Spleen (tissue), 7 donors: ENCODE data around the gene SYNE2.

Experiments used
- CTCF ChIP-seq, 11 experiments: fragments of 200-600 bp in 7 of 11; fragments of 450-650 bp in 4 of 11; sonication (generic) in 4 of 11; IDR thresholded peaks in 8 of 11; conservative IDR thresholded peaks in 3 of 11; 1 replicate in 7 of 11; 2 replicates in 4 of 11; pipeline versions ENCODE4 v1.4.0 to v1.8.0; 2016 to 2021; ENCODE audit warnings: antibody characterized with exemption in 11 of 11, inconsistent platforms in 4 of 11, mild to moderate bottlenecking in 1 of 11
- POLR2A ChIP-seq, 3 donors: fragments of 450-650 bp; IDR thresholded peaks; one replicate each; pipeline ENCODE4 v1.5.1; 2017; ENCODE audit warnings: antibody characterized with exemption in 3 of 3, mild to moderate bottlenecking in 1 of 3
- POLR2AphosphoS5 ChIP-seq, 3 donors: sonication (generic); formaldehyde crosslinking; IDR thresholded peaks; one replicate each; pipeline ENCODE4 v1.5.1; 2017; ENCODE audit warnings: antibody characterized with exemption in 3 of 3
- donor health status: DM: no; HTN: no; CAD: no; lungs with moderate emphysema.
- donor health status: DM: no; HTN: no; CAD: no.
- donor health status: DM: no; HTN: no; CAD: no.

- TF ChIP-seq CTCF (IDR thresholded peaks at IDR 0.05 in 8 of 11, conservative IDR thresholded peaks at IDR 0.05 in 3 of 11), result no peak
- no peak for TF ChIP-seq POLR2AphosphoS5 (IDR thresholded peaks at IDR 0.05)
- TF ChIP-seq POLR2A (IDR thresholded peaks at IDR 0.05), result no peak
These were observed 37.7 kb downstream of the SYNE2 start for GRCh38 chr14:63890553-63890952.
